Aorta (tissue), 5 donors: ENCODE measurements around the gene FHIT. TPM values are rescaled to one million over a fixed set of nuclear protein-coding genes. Genes with fewer than 3 reads are reported as not detected.

Experiments used
- ATAC-seq: fragments of 200-7000 bp; cut with Tn5 transposase; one replicate; pipeline ENCODE4 v1.9.1; 2022; ENCODE audit warnings: moderate library complexity; ENCODE audit not compliant: low FRiP score
- DNase-seq, 2 donors: peaks; one replicate each; pipeline ENCODE4 v3.0.0-alpha.2; 2020
- H3K27ac ChIP-seq, 2 donors: one replicate each; pipeline ENCODE4 v1.5.1; 2013; ENCODE audit warnings: low read length in 2 of 2, mild to moderate bottlenecking in 2 of 2, moderate library complexity in 2 of 2, control low read depth in 1 of 2, inconsistent platforms in 1 of 2, low read depth in 1 of 2
- H3K27me3 ChIP-seq, 2 donors: one replicate each; pipeline ENCODE4 v1.6.1; 2013; ENCODE audit warnings: control low read depth in 1 of 2, low read length in 1 of 2, mild to moderate bottlenecking in 1 of 2, moderate library complexity in 1 of 2; ENCODE audit not compliant: insufficient read depth in 2 of 2, control insufficient read depth in 1 of 2
- H3K36me3 ChIP-seq, 2 donors: one replicate each; pipeline ENCODE4 v1.6.1; 2013; ENCODE audit warnings: control low read depth in 1 of 2, low read length in 1 of 2, mild to moderate bottlenecking in 1 of 2; ENCODE audit not compliant: insufficient read depth in 2 of 2, control insufficient read depth in 1 of 2
- H3K4me1 ChIP-seq, 2 donors: one replicate each; pipeline ENCODE4 v1.6.1; 2013; ENCODE audit warnings: low read length in 2 of 2, control low read depth in 1 of 2, mild to moderate bottlenecking in 1 of 2, moderate library complexity in 1 of 2; ENCODE audit not compliant: insufficient read depth in 2 of 2, control insufficient read depth in 1 of 2
- H3K4me3 ChIP-seq, 2 donors: one replicate each; pipeline ENCODE4 v1.5.1; 2013; ENCODE audit warnings: low read length in 2 of 2, control low read depth in 1 of 2, mild to moderate bottlenecking in 1 of 2
- H3K9me3 ChIP-seq: one replicate; pipeline ENCODE4 v1.6.1; 2013; ENCODE audit warnings: mild to moderate bottlenecking, low read length; ENCODE audit not compliant: control insufficient read depth
- WGBS, 2 donors: extraction: QIAGEN DNeasy Blood & Tissue Kit; methylation state at CpG; one replicate each; pipeline ENCODE4 v1.1.7; 2013; 5-methylcytosine and 5-hydroxymethylcytosine counted together
- intact Hi-C, 2 donors: fragments of 100-400 bp; cut with DNase I; formaldehyde crosslinking; loops; one replicate each; pipeline versions ENCODE4 v1.14.2 to v1.15.0; 2022
- polyA plus RNA-seq, 2 donors: library from polyadenylated mRNA; stranded (reverse); fragments of 200-250 nt; gene quantifications; one replicate each; pipeline ENCODE4 v1.2.3, GENCODE V29; 2013
- total RNA-seq, 2 donors: library from RNA; stranded (reverse); fragmentation: NEBNext Ultra II Directional; extraction: Animal tissue kit (Norgen Biotek cat#: 25700); gene quantifications; one replicate each; pipeline ENCODE4 v1.2.1, GENCODE V29; 2021
- donor health status: healthy with polysubstance abuse.
- donor health status: Bipolar disorder and iron deficiency.
- donor health status: DM: no; HTN: no; CAD: no.
- donor health status: DM: no; HTN: no; CAD: no.
- donor health status: DM: yes; HTN: yes; CAD: no.

FHIT gene
- total and polyA plus RNA-seq, 4 donors, result 1.1 to 9.2 (median 3.0) TPM

DNA sequence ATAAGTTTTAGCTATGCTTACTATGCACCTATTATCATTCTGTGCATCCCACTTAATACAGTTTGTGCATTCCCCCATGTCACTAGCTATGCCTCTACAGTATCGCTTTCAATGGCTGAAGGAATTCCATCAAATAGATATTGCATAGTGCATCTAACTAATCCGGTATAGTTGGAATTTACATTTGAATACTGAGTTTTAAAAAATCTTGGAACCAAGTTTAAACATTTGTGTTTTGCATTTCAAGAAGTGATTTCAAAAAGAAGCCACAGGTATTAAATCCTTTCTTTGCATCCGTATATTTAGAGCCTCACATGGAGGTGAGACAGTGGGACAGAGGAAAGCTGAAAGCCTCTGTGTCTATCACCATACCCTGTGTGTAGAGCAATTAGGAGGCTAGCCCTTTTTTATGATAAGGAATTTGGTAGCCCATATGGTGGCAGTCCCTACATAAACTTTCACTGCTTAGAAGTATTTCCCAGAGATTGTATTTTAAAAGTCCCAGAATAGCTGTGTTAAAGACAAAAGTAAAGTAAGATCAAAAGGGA lies 1241.2 kb downstream of the FHIT start:
- Histone ChIP-seq H3K36me3 (no peaks in the 10 kb centered on the region), H3K4me1 (no peaks in the 10 kb centered on the region), H3K9me3 (no peaks in the 10 kb centered on the region), H3K4me3 (no peak overlapping the region), H3K27ac (no peak overlapping the region), H3K27me3 (no peaks in the 10 kb centered on the region)
- intact Hi-C loops, result no loop called here
- 81 to 83% methylated on average over 3 of the region's 3 CpGs for WGBS, 2 donors
- no peak for ATAC-seq
- no peak for DNase-seq

DNA sequence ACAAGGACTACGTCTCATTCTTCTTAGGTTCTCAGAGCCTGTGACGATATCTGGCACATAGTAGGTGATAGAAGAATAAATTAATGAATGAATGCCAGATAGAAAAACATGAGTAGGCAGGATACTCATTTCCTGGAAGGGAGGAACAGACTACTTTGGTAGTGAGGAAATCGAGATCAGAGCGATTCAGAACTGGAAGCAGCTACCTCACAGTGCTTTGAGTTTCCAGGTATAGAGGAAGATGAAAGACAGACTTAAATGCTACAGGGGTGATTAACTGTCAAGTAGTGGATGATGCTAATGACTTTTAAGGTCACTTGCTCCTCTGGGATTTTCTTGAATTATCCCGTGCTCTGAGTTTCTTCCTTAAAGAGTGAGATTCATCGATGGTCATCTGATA lies 1249.9 kb downstream of the FHIT start:
- Histone ChIP-seq H3K27me3 (no peaks in the 10 kb centered on the region), H3K27ac (no peak overlapping the region), H3K9me3 (no peaks in the 10 kb centered on the region), H3K36me3 (no peaks in the 10 kb centered on the region), H3K4me3 (no peak overlapping the region), H3K4me1 (no peaks in the 10 kb centered on the region)
- ATAC-seq (no peak), DNase-seq (no peak)
- 75 to 79% methylated on average over 6 of the region's 6 CpGs for WGBS, 2 donors
- intact Hi-C loops, result no loop called here

GRCh38 chr3:60000311-60001105 lies 1250.7 kb downstream of the FHIT start:
- Histone ChIP-seq H3K4me3 (no peak overlapping the region), H3K36me3 (no peaks in the 10 kb centered on the region), H3K9me3 (no peaks in the 10 kb centered on the region), H3K27ac (no peak overlapping the region), H3K27me3 (no peaks in the 10 kb centered on the region), H3K4me1 (no peaks in the 10 kb centered on the region)
- intact Hi-C loops, result no loop called here
- DNase-seq (no peak), ATAC-seq (no peak)
- WGBS, 2 donors, result 98 to 99% methylated on average over 6 of the region's 6 CpGs

- DNase-seq (no peak), ATAC-seq (no peak)
- H3K36me3 ChIP-seq, result no peaks in the 10 kb centered on the region
- no peak overlapping the region for H3K4me3 ChIP-seq
- no peak overlapping the region for H3K27ac ChIP-seq
- no peaks in the 10 kb centered on the region for H3K4me1 ChIP-seq
- intact Hi-C loops, result no loop called here
- 76 to 78% methylated on average over 6 of the region's 6 CpGs for WGBS, 2 donors
- no peaks in the 10 kb centered on the region for H3K27me3 ChIP-seq
- H3K9me3 ChIP-seq, result no peaks in the 10 kb centered on the region
Observed at GRCh38 chr3:59998058-59998457, 1253.2 kb downstream of the FHIT start.

DNA sequence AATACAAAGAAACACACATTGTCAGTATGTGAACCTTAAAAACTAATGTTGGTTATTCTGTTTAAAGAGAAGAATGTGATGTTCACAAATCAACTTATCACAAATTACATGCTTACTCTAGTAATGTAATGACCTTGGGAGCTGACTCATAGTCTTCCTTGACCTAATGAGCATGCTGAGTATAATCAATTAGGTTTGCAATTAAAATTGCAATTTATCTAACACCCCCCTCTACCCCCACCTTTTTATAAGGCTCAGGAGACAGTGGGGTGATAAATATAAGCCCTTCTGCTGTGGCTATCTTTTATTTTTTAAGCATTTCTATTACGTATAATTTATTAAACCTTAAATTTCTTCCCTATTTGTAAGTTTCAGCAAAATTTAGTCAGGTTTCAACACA lies 1253.7 kb downstream of the FHIT start:
- H3K36me3 ChIP-seq, result no peaks in the 10 kb centered on the region
- no peaks in the 10 kb centered on the region for H3K27me3 ChIP-seq
- no peak overlapping the region for H3K27ac ChIP-seq
- H3K4me3 ChIP-seq, result no peak overlapping the region
- WGBS, 2 donors, result 98 to 100% methylated on average over 1 of the region's 1 CpG
- DNase-seq (no peak), ATAC-seq (no peak)
- intact Hi-C loops, result no loop called here
- no peaks in the 10 kb centered on the region for H3K4me1 ChIP-seq
- no peaks in the 10 kb centered on the region for H3K9me3 ChIP-seq

DNA sequence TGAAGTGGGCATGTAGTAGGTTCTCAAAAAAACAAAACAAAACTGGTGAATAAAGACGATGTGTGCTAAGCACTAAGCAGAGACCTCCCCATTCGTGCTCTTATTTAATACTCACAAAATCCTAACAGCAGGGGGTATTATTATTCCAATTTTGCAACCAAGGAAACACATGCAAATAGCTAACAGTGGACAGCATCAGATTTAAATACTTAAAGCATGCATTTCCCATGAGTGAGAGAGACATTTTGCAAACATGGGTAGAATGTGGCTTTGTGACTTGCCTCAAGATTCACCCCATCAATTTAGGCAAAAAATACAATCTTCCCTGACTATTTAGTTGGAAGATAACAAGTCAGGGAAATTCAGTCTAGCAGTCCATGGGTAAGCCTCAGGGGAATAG lies 1255.2 kb downstream of the FHIT start:
- Histone ChIP-seq H3K27ac (no peak overlapping the region), H3K4me3 (no peak overlapping the region), H3K9me3 (no peaks in the 10 kb centered on the region), H3K4me1 (no peaks in the 10 kb centered on the region), H3K27me3 (no peaks in the 10 kb centered on the region), H3K36me3 (no peaks in the 10 kb centered on the region)
- intact Hi-C loops, result no loop called here
- ATAC-seq, result no peak
- no peak for DNase-seq
- 61 to 68% methylated on average over 2 of the region's 2 CpGs for WGBS, 2 donors

GRCh38 chr3:59995563-59995962 lies 1255.7 kb downstream of the FHIT start:
- H3K4me1 ChIP-seq, result no peaks in the 10 kb centered on the region
- no peak overlapping the region for H3K4me3 ChIP-seq
- no peak for ATAC-seq
- intact Hi-C loops, result no loop called here
- H3K36me3 ChIP-seq, result no peaks in the 10 kb centered on the region
- no peak overlapping the region for H3K27ac ChIP-seq
- 94 to 95% methylated on average over 4 of the region's 4 CpGs for WGBS, 2 donors
- no peak for DNase-seq
- H3K9me3 ChIP-seq, result no peaks in the 10 kb centered on the region
- H3K27me3 ChIP-seq, result no peaks in the 10 kb centered on the region

DNA sequence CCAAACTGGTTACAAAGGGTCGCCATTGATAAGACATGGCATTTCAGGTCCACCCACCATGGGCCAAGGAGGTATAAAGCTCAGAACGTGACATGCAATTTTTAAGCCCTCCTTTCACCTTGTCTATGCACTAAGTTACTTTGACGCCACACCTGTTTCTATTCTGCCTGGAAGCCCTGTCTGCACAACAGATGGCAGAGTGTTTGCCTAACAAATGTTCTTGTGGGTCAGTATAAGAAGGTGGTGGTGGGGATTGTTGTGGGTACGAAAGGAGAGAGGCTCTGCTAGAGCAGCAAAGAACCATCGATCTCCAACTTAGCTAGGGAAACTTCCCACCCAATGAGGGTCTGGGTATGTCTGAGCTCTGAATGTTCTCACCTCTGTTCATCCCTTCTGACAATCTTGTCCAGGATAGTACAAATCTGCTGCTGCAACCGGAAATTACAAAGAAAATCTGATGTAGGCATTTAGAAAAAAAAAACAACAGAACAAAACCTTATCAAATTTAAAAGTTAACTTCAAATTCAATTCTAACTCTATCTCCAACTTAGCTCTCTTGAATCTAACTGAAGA lies 1256.4 kb downstream of the FHIT start:
- no peaks in the 10 kb centered on the region for H3K4me1 ChIP-seq
- intact Hi-C loops, result no loop called here
- H3K36me3 ChIP-seq, result no peaks in the 10 kb centered on the region
- 88 to 93% methylated on average over 6 of the region's 6 CpGs for WGBS, 2 donors
- ATAC-seq, result no peak
- H3K27me3 ChIP-seq, result no peaks in the 10 kb centered on the region
- no peak overlapping the region for H3K4me3 ChIP-seq
- DNase-seq, result no peak
- no peak overlapping the region for H3K27ac ChIP-seq
- no peaks in the 10 kb centered on the region for H3K9me3 ChIP-seq

DNA sequence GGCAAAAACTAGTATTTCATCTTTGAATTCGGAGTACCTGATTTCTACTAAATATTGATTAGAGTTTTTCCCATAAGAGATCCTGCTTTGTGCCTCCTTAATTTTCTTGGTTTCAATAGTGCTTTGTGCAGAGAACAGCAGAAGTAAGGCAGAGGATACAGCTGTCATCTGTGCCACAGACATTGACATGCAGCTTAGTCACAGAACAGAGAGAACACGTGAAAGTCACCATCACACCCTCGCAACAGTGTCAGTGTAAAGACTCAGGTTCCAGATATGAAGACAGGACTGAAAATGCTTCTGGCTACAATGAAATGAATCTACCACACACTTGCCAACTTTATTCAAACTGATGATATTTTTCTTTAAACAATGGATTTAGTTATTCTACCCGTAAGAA lies 1258.7 kb downstream of the FHIT start:
- no peak for ATAC-seq
- H3K4me1 ChIP-seq, result no peaks in the 10 kb centered on the region
- no peak for DNase-seq
- WGBS, 2 donors, result 90% methylated on average over 4 of the region's 4 CpGs
- H3K4me3 ChIP-seq, result no peak overlapping the region
- no peaks in the 10 kb centered on the region for H3K9me3 ChIP-seq
- no peaks in the 10 kb centered on the region for H3K36me3 ChIP-seq
- intact Hi-C loops, result no loop called here
- no peak overlapping the region for H3K27ac ChIP-seq
- no peaks in the 10 kb centered on the region for H3K27me3 ChIP-seq
